Parathyroid adenoma (tissue), 2 donors: ENCODE measurements around the gene UPK3B.
"Not testable (repeated sequence)": the region's sequence is repeated elsewhere in the genome, so short reads cannot be mapped to it uniquely, and the experiment has no call there.

Source experiments
- H2AFZ ChIP-seq: fragments of 300-600 bp; sonication (generic); one replicate; pipeline ENCODE4 v1.7.0; 2017; ENCODE audit warnings: antibody characterized with exemption, mild to moderate bottlenecking
- H3K27ac ChIP-seq: fragments of 300-600 bp; sonication (generic); one replicate; pipeline ENCODE4 v1.7.0; 2017
- H3K27me3 ChIP-seq: fragments of 300-600 bp; sonication (generic); one replicate; pipeline ENCODE4 v1.7.0; 2017; ENCODE audit warnings: low read length; ENCODE audit not compliant: control insufficient read depth, insufficient read depth
- H3K36me3 ChIP-seq: fragments of 300-600 bp; sonication (generic); one replicate; pipeline ENCODE4 v1.7.0; 2017; ENCODE audit warnings: low read length; ENCODE audit not compliant: control insufficient read depth, insufficient read depth
- H3K4me1 ChIP-seq: fragments of 300-600 bp; sonication (generic); one replicate; pipeline ENCODE4 v1.7.0; 2017; ENCODE audit warnings: control low read depth
- H3K4me2 ChIP-seq: fragments of 300-600 bp; sonication (generic); one replicate; pipeline ENCODE4 v1.7.0; 2017; ENCODE audit warnings: low read length
- H3K4me3 ChIP-seq: fragments of 300-600 bp; sonication (generic); one replicate; pipeline ENCODE4 v1.7.0; 2017; ENCODE audit warnings: low read depth, low read length
- H3K79me2 ChIP-seq: fragments of 300-600 bp; sonication (generic); one replicate; pipeline ENCODE4 v1.7.0; 2017; ENCODE audit warnings: control low read depth
- H3K9ac ChIP-seq: fragments of 300-600 bp; sonication (generic); one replicate; pipeline ENCODE4 v1.7.0; 2017; ENCODE audit warnings: mild to moderate bottlenecking
- H3K9me3 ChIP-seq: fragments of 300-600 bp; sonication (generic); one replicate; pipeline ENCODE4 v1.7.0; 2017; ENCODE audit warnings: low read length; ENCODE audit not compliant: control insufficient read depth
- donor health status: primary hyperparathyroidism.

The UPK3B gene

DNA sequence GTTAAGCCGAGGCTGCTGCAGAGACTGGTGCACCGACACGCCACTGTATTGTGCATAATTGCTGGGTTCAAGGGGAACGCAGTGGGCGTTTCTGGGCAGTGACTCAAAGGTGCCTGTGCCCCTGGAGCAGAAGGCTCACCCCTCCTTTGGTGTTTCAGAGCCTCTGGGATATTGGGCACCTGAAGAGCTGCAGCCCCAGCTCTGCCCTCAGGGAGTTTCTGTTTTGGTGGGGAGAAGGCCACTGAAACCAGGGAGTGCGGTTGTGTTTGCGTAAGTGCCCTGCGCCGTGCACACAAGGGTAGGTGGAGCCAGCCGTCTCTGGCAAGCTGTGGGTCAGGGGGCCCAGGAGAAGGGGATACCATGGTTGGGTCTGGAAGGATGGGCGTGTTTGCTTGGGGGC lies 34.1 kb upstream of the UPK3B start:
- not testable (repeated sequence) for H3K4me2 ChIP-seq, H3K4me1 ChIP-seq, H3K9me3 ChIP-seq, H3K36me3 ChIP-seq, H3K27me3 ChIP-seq, H3K27ac ChIP-seq, H3K9ac ChIP-seq, H3K79me2 ChIP-seq, H2AFZ ChIP-seq, H3K4me3 ChIP-seq

DNA sequence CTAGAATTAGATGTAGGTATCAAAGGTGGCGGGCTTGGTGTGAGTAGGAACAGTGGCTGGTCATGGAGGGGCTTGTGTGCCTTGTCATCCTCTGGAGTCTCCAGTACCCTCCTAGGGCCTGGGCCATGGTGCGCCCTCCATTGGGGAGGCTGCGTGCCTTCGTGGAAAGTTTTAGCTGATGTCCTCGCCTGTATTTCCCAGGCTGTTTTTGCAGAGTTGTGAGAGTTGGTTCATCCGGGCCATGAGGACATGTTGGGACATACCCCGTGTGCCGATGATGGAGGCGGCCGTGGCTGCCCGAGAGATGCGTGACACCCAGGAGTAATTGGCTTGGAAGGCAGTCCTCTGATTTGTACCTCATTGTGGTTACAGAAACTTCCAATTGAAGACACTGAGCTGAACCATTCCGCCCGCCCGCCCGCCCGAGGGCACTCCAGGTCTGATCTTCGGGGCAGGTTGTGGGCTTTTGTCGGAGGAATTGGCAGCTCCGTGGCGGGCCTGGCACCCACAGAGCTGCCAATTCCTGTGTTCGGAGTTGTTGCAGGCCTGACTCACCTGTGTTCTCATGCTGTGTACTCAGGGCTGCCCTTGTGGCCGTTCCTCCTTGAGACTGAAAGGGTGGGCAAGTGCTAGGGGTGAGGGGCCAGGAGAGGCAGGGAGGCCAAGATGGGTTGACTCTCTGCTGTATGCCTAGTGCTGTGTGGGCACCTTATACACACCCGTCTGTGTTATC lies 33.4 kb upstream of the UPK3B start:
- H3K4me3 ChIP-seq, H3K4me2 ChIP-seq, H2AFZ ChIP-seq, H3K9me3 ChIP-seq, H3K27ac ChIP-seq, H3K79me2 ChIP-seq, H3K9ac ChIP-seq, H3K27me3 ChIP-seq, H3K4me1 ChIP-seq, H3K36me3 ChIP-seq: not testable (repeated sequence)

DNA sequence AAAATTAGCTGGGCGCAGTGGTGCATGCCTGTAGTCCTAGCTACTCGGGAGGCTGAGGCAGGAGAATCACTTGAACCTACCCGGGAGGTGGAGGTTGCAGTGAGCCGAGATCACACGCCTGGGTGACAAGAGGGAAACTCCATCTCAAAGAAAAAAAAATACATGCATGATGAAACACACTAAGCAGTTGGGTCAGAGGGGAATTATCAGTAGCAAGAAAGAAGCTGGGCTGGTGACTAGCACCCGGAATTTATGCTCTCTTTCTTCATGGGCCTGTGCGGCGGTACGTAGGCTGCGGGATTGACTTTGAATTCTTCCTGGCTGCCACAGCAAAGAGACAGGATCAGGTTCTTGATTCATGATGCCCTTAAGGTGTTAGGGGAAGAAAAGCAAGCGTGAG lies 30.7 kb upstream of the UPK3B start:
- H2AFZ ChIP-seq, H3K79me2 ChIP-seq, H3K4me1 ChIP-seq, H3K27me3 ChIP-seq, H3K27ac ChIP-seq, H3K4me3 ChIP-seq, H3K4me2 ChIP-seq, H3K9ac ChIP-seq, H3K36me3 ChIP-seq, H3K9me3 ChIP-seq: not testable (repeated sequence)

DNA sequence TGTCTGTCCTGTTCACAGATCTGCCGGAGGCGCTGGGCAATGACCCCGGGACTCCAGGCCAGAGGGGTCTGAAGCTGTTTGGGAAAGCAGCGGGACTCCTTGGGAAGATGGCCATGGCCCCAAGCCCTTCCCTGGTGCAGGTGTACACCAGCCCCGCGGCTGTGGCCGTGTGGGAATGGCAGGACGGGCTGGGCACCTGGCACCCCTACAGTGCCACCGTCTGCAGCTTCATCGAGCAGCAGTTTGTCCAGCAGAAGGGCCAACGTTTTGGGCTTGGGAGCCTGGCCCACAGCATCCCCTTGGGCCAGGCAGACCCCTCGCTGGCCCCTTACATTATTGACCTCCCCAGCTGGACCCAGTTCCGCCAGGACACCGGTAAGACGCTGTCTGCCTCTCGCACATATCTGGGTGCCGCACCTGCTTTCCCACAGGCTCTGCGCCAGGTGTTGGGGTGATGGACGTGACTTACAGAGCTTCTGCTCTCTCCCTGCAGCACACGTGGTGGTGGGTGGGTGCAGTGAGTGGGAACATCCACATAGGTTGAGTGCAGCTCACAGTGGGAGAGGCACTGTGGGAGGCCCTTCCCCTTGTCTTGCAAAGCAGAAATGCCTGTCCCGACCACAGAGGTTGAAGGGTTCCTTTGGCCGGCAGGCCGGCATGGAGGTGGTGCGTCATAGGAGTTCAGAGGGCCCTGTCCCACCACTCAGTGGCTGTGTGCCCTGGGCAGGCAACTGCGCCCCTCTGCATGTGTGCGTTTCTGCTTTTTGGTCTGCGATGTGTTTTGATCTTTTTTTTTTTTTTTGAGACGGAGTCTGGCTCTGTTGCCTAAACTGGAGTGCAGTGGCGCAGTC lies 29.7 kb upstream of the UPK3B start:
- not testable (repeated sequence) for H3K9me3 ChIP-seq, H3K4me2 ChIP-seq, H3K4me1 ChIP-seq, H3K79me2 ChIP-seq, H3K27me3 ChIP-seq, H3K9ac ChIP-seq, H3K4me3 ChIP-seq, H2AFZ ChIP-seq, H3K27ac ChIP-seq, H3K36me3 ChIP-seq

DNA sequence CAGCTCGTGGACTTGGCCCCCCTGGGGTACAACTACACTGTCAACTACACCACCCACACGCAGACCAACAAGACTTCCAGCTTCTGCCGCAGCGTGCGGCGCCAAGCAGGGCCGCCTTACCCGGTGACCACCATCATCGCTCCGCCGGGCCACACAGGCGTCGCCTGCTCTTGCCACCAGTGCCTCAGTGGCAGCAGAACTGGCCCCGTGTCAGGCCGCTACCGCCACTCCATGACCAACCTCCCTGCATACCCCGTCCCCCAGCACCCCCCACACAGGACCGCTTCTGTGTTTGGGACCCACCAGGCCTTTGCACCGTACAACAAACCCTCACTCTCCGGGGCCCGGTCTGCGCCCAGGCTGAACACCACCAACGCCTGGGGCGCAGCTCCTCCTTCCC lies 27.7 kb upstream of the UPK3B start:
- not testable (repeated sequence) for H3K27me3 ChIP-seq, H3K4me2 ChIP-seq, H3K4me3 ChIP-seq, H3K9ac ChIP-seq, H3K9me3 ChIP-seq, H3K79me2 ChIP-seq, H3K36me3 ChIP-seq, H3K4me1 ChIP-seq, H3K27ac ChIP-seq, H2AFZ ChIP-seq

DNA sequence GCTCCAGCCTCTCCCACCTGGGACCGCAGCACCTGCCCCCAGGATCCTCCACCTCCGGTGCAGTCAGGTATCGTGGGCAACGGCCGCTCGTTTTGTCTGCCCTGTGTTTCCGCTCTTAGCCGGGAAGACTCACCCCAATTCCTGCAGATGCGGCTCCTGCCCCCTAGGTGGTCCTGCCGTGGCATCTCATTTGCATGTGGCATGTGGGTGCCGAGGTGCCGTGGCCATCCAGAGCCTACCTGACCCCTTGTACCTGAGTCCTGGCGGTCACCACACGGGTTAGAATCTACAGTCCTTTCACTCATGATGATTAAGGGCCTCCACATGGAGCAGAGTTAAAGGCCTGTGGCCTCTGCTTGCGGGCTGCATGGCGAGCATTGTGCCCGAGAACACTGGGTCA lies 27.3 kb upstream of the UPK3B start:
- not testable (repeated sequence) for H3K79me2 ChIP-seq, H3K9ac ChIP-seq, H3K27me3 ChIP-seq, H2AFZ ChIP-seq, H3K4me3 ChIP-seq, H3K27ac ChIP-seq, H3K4me1 ChIP-seq, H3K4me2 ChIP-seq, H3K36me3 ChIP-seq, H3K9me3 ChIP-seq

DNA sequence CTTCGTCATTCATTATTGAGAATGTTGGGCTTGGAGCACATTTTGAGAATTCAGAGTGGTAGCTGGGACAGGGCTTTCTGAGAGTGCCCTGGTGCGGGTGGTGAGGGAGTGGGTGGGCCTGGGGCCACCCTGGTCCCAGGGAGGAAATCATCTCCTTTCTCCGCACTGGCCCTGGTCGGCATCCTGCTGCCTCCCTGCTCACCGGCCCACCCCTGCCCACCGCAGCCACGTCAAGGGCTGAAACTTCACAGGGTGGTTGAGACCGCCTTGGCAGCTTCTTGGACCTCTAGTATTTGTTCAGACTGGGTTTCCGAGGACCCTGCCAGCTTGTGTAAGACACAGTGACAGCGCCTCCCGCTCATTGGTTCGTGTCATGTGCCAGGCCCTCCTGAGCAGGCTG lies 25.9 kb upstream of the UPK3B start:
- H2AFZ ChIP-seq, H3K9ac ChIP-seq, H3K27ac ChIP-seq, H3K79me2 ChIP-seq, H3K4me1 ChIP-seq, H3K4me2 ChIP-seq, H3K4me3 ChIP-seq, H3K36me3 ChIP-seq, H3K27me3 ChIP-seq, H3K9me3 ChIP-seq: not testable (repeated sequence)

DNA sequence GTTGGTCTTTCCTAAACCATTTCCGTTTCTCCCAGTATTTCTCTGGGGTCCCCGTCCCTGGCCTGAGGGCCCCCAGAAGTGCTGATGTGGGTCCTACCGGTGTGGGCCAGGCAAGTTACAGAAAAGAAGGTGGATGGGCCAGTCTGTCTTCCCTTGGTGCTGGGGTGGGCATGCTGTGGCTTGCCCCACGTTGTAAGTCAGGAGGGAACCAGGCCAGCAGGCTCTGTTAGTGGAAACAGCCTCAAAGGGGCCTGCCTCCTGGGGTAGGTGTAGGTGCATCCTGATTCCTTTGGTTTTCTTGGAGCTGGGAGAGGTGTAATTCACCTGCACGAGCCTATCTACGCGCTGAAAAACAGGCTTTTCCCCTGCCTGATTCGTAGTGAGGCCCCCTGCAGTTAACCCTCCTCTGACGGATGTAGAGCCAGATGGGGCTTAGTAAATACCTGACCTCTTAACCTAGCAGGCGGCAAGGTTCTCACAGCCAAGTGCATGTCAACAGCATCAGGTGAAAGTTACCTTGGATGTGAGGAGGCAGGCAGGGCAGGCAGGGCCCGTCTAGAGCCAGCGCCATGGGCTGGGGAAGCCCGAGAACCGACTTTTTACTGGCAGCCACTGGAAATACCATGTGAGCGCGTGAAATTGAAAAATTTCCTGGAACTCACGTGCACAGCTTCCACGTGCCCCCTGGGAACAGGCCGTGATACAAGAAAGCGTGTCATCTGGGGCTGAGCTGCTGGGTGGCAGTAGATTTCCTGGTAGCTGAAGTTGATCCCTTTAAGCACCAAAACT lies 24.3 kb upstream of the UPK3B start:
- H3K4me1 ChIP-seq, H3K9me3 ChIP-seq, H3K27me3 ChIP-seq, H3K9ac ChIP-seq, H3K27ac ChIP-seq, H3K79me2 ChIP-seq, H2AFZ ChIP-seq, H3K36me3 ChIP-seq, H3K4me3 ChIP-seq, H3K4me2 ChIP-seq: not testable (repeated sequence)

DNA sequence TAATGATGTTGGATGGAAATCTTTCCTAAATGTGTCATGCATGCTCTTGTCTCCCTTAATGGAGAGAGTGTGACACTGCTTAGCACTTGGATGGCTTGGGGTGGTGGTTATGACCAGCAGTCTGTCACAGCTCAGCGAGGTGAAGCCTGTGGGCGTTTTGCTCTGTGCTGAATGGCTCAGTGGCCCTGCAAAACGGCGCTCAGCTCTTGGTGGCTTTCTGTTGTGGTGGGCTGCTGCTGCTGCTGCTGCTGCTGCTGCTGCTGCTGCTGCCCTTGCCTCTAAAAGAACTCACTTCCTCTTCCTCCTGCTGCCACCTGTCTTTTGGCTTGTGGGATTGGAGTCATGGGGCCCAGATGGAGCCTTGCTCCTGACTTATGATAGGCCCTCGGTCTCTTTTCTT lies 23.7 kb upstream of the UPK3B start:
- not testable (repeated sequence) for H3K36me3 ChIP-seq, H3K9me3 ChIP-seq, H3K4me3 ChIP-seq, H2AFZ ChIP-seq, H3K4me2 ChIP-seq, H3K9ac ChIP-seq, H3K4me1 ChIP-seq, H3K79me2 ChIP-seq, H3K27me3 ChIP-seq, H3K27ac ChIP-seq

DNA sequence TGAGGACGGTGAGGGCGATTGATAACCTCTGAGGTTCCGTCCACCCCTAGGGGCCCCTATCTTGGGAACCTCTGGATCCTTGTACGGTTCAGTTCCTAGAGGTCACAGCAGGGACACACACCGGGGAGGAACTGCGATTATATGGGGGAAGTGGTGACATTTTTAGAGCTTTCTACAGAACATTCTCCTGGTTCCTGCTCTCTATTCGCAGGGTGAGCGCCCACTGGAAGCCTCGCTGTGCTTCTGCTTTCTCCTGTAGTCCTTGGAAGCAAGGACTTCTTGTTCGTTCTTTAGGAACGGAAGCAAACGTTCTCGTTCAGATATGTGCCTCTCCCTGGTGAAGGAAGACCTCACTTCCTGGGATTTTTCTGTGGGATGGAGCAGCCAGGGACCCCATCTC lies 22.4 kb upstream of the UPK3B start:
- H3K27me3 ChIP-seq, H3K27ac ChIP-seq, H3K9ac ChIP-seq, H2AFZ ChIP-seq, H3K9me3 ChIP-seq, H3K4me2 ChIP-seq, H3K79me2 ChIP-seq, H3K4me1 ChIP-seq, H3K36me3 ChIP-seq, H3K4me3 ChIP-seq: not testable (repeated sequence)

DNA sequence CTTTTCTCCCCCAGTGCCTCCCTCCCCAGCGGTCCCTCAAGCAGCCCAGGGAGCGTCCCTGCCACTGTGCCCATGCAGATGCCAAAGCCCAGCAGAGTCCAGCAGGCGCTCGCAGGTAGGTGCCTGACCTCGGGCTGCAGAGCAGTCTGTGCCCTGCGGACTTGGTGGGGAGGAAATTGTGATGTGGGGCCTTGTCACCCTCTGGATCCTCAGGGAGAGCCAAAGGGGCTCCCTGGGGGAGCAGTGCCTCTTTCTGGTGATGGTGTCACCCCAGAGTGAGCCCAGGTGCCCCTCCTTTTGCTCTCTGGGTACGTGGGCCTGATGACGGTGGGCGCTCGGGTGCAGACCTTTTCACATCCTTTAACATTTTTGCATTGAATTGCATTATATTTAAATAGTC lies 18.2 kb upstream of the UPK3B start:
- not testable (repeated sequence) for H3K4me2 ChIP-seq, H3K27me3 ChIP-seq, H3K79me2 ChIP-seq, H2AFZ ChIP-seq, H3K36me3 ChIP-seq, H3K9me3 ChIP-seq, H3K9ac ChIP-seq, H3K27ac ChIP-seq, H3K4me1 ChIP-seq, H3K4me3 ChIP-seq
